T-helper 1 cell treated with Interleukin-12 subunit alpha and Interleukin-12 subunit beta and Interleukin-4 antibody, amounts not matched to agents 30 μg/mL and 1 μg/mL, for 36 hours (primary cell): ENCODE measurements around the gene C11orf16.
"Not testable (repeated sequence)": the region's sequence is repeated elsewhere in the genome, so short reads cannot be mapped to it uniquely, and the experiment has no call there.

Source experiments
- H3K27ac Mint-ChIP-seq: one replicate; pipeline ENCODE4 v1.8.0; 2021; ENCODE audit warnings: mild to moderate bottlenecking, mixed read lengths
- H3K27me3 Mint-ChIP-seq: one replicate; pipeline ENCODE4 v1.8.0; 2021; ENCODE audit warnings: low read depth, mixed read lengths
- H3K36me3 Mint-ChIP-seq: one replicate; pipeline ENCODE4 v1.8.0; 2021; ENCODE audit warnings: low read depth, mixed read lengths
- H3K4me1 Mint-ChIP-seq: one replicate; pipeline ENCODE4 v1.8.0; 2021; ENCODE audit warnings: low read depth, mixed read lengths
- H3K4me3 Mint-ChIP-seq: one replicate; pipeline ENCODE4 v1.8.0; 2021; ENCODE audit warnings: mild to moderate bottlenecking, moderate library complexity, mixed read lengths
- H3K9me3 Mint-ChIP-seq: one replicate; pipeline ENCODE4 v1.8.0; 2021; ENCODE audit warnings: mixed read lengths

The C11orf16 gene

DNA sequence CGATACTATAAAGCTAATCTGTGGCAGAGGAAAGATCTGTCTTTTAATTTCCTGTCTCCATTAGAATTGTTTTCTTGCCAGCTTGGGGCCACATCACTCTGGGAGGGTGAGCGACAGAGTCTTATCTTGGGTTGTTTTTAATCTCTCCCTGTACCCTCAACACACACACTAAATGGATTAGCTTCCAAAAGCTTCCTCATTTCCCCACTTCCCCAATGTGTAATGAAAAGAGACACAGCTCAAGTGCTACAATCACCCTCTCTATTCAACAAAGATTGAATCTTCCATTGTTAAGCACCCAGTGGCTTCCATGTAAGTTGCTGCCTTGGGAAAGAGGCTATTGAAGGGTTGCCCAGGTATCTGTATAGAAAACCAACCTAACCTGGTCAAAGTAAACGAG lies 16.1 kb upstream of the C11orf16 start:
- H3K27me3 Mint-ChIP-seq: peaks cover 3% of the 10 kb centered on the region
- no peak overlapping the region for H3K27ac Mint-ChIP-seq
- H3K36me3 Mint-ChIP-seq: peaks cover 35% of the 10 kb centered on the region
- peaks cover 2% of the 10 kb centered on the region for H3K4me1 Mint-ChIP-seq
- H3K4me3 Mint-ChIP-seq: no peak overlapping the region
- H3K9me3 Mint-ChIP-seq: no peaks in the 10 kb centered on the region

DNA sequence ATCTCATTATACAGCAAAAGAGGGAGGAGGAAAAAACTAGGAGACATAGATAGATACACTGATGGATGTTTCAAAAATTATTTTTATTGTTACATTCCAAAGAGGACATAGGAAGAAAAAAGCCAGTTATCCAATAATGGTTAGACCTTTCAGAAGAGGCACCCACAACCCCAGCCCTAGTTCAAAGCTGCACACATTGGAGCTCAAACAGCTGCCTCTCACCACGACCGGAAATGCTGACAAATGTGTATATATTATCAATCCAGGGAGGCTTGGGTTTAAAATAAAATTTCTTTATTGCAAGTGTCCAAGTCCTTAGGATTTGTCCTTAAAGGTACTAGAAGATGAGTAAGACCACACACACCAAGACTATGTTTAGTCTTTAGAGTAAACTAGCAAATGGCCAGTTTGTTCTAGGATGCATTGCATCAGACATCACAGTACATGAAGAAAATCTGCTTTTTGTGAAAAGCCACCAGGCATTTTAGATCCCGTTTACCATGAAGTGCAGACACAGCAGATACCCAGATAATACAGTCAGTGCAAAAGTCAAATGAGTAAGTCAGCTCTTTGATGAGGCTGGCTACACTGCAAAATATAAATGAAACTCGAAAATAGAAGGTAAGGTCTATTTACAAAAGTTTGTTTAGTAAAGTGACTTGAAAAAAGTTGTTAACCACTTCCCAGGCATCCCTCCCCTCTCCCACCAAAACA lies 14.6 kb upstream of the C11orf16 start:
- Mint-ChIP-seq H3K36me3 (peaks cover 27% of the 10 kb centered on the region), H3K9me3 (no peaks in the 10 kb centered on the region), H3K4me1 (peaks cover 2% of the 10 kb centered on the region), H3K27ac (no peak overlapping the region), H3K4me3 (no peak overlapping the region), H3K27me3 (peaks cover 7% of the 10 kb centered on the region)

DNA sequence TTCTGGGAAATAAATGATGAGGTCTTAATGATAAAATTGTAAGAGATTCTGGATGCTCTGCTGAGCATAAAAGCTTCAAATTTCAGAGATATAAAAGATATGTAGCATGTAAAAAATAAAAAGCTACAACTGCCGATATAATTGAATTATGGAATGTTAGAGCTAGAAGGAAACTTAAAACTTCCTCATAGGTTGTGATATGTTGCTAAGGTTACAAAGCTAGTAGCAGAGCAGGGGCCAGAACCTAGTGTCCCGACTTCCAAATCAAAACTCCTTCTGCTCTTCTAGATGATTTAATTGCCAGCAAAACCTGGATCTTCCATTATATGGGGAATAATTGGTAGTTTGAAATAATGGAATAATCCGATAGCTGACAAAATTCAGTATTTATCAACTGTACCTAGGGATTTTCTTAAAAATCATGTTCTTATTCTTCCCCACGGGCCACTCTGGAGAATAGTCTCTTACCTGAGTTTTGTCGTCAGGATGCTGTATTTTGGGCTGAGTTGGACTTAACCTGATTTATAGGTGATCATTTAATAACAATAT lies 9.8 kb upstream of the C11orf16 start, which contains the start of gene ASCL3:
Gene ASCL3, minus strand, starts transcription at position 499 of the 549 bp plus-strand sequence. CDS start 4,855 bp downstream, outside the sequence.
- peaks cover 10% of the 10 kb centered on the region for H3K36me3 Mint-ChIP-seq
- H3K4me3 Mint-ChIP-seq: no peak within 1 kb of the TSS
- no peak within 1 kb of the TSS for H3K27ac Mint-ChIP-seq
- H3K9me3 Mint-ChIP-seq: no peaks in the 10 kb centered on the region
- H3K27me3 Mint-ChIP-seq: peaks cover 16% of the 10 kb centered on the region
- no peaks in the 10 kb centered on the region for H3K4me1 Mint-ChIP-seq

DNA sequence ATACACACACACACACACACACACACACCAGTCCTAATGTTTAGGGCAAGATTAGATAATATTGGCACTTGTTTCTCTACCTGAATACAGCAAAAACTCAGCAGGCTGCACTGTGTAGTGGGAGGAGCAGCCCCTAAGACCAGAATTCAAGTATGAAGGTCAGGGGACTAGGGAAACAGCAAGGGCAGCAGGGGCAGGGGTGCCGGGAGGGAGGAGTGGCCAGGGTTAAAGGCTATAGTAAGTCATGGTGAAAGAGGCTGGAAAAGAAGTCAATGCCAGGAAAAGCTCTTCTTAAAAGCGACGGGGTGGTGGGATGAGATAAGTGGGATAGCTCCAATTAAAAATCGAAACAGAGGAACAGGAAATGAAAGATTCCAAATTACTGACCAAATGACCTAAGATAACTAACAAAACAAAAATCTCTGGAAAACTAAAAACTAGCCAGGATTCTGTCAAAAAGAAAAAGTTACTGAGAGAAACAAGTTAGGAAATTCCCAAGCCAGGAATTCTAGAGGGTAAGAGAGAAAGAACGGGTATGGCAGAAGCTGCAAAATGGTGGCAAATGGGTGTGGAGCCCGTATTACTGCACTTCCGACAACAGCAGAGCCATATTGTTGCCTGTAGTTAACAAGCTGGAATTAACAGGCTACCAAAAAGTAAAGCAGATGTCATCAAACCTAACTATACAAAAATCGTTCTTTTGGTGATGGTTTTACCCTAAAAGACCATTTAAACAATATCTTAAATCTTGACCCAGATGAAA lies 8.8 kb upstream of the C11orf16 start:
- Mint-ChIP-seq H3K4me3 (no peak overlapping the region), H3K9me3 (no peaks in the 10 kb centered on the region), H3K27me3 (peaks cover 16% of the 10 kb centered on the region), H3K36me3 (peaks cover 3% of the 10 kb centered on the region), H3K27ac (no peak overlapping the region), H3K4me1 (peaks cover 3% of the 10 kb centered on the region)

DNA sequence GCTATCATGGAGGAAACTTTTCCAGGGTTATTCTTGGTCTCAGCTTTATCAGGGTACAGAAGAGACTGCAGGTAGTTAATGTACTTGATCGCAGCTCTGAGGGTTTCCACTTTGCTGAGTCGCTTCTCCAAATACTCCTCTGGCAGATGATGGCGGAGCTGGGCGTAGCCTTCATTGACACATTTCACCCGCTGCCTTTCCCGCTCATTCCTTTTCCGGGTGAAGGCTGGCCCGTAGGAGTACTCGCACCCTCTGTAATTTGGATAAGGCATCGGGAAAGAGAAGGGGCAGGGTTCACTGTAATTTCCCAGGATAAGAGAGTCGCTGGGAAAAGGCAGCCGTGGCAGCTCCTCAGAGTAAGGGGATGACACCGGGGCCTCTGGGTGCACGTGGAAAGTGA lies 4.9 kb upstream of the C11orf16 start:
- Mint-ChIP-seq H3K9me3 (no peaks in the 10 kb centered on the region), H3K27me3 (peaks cover 8% of the 10 kb centered on the region), H3K36me3 (no peaks in the 10 kb centered on the region), H3K4me3 (no peak overlapping the region), H3K27ac (no peak overlapping the region), H3K4me1 (peaks cover 3% of the 10 kb centered on the region)

DNA sequence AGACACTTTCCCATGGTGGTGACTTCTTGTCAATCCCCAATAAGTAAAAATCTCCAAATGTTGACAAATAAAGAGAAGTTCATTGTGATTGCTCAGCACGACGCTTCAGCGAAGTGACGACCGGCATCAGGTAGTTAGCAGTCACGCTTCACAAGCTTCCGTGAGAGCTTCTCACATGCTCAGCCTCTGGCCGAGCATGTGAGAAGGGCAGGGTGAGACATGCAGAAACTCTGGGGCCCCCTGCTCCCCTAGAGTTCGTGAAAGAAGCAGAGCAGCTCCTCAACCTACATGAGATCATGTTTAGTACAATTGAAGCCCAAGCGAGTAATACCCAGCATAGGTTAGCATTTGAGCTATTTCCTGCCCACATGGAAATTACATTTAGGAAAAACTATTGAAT lies 4.4 kb upstream of the C11orf16 start:
- no peaks in the 10 kb centered on the region for H3K36me3 Mint-ChIP-seq
- no peaks in the 10 kb centered on the region for H3K9me3 Mint-ChIP-seq
- H3K4me1 Mint-ChIP-seq: peaks cover 3% of the 10 kb centered on the region
- no peak overlapping the region for H3K4me3 Mint-ChIP-seq
- H3K27me3 Mint-ChIP-seq: peaks cover 8% of the 10 kb centered on the region
- no peak overlapping the region for H3K27ac Mint-ChIP-seq

DNA sequence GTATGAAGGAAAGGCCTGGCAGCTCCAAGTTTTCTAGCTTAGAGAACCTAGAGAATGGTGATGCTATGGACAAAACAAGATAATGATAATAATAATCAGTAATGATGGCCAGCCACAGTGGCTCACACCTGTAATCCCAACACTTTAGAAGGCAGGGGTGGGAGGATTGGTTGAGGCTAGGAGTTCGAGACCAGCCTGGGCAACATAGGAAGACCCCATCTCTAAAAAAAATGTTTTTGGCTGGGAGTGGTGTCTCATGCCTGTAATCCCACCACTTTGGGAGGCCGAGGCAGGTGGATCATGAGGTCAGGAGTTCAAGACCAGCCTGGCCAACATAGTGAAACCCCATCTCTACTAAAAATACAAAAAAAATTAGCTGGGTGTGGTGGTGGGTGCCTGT lies 3.0 kb upstream of the C11orf16 start:
- H3K4me1 Mint-ChIP-seq, H3K27ac Mint-ChIP-seq, H3K36me3 Mint-ChIP-seq, H3K4me3 Mint-ChIP-seq, H3K9me3 Mint-ChIP-seq, H3K27me3 Mint-ChIP-seq: not testable (repeated sequence)

DNA sequence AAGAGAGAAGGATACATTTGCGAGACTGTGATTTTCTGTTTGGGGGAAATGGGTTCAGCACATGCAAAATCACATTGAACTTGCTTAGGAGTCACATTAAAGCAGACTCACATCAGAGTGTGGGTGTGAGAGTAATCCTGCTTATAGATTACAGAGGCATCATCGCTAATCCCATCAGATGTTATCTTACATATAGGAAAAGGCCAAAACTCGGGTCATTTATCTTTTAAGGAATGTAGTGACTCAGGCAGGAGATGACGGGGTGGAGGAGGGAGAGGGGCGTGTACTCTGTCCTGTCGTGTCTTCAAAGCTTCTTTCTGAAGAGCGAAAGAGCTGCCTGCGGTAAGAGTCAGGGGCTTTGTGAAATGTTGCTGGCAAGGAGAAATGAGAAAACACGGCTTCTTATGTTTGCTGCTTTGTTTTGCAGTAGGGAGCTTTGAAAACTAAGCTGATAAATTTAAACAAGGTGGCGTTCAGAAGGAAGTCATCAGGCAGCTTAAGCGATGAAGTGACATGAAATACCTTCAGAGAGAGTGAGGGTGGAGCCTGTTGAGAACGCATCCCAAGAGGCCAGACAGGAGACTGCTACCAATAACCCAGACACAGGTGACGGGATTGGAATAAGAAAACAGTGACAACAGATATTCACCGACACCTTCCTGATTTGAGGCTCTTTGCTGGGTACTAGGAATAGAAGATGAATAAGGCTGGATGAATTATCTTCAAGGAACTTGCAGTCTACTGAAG lies 2.2 kb upstream of the C11orf16 start:
- no peaks in the 10 kb centered on the region for H3K36me3 Mint-ChIP-seq
- no peaks in the 10 kb centered on the region for H3K9me3 Mint-ChIP-seq
- no peaks in the 10 kb centered on the region for H3K27me3 Mint-ChIP-seq
- peaks cover 3% of the 10 kb centered on the region for H3K4me1 Mint-ChIP-seq
- H3K4me3 Mint-ChIP-seq: no peak overlapping the region
- H3K27ac Mint-ChIP-seq: no peak overlapping the region

DNA sequence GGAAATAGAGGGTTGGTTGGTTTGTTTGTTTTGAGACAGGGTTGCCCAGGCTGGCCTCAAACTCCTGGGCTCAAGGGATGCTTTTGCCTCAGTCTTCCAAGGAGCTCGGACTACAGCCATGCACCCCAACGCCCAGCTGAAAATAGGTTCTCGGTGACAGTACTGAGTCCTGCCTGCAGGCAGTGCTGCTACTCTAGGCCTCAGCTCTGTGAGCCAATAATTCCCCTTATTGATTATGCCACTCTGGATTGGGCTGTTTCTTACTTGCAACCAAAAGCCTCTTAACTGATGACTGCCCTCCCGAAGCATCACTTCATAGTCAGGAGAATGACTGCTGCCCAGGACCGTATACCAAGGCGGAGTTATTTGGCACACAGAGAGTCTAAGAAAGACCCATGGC lies 1.2 kb upstream of the C11orf16 start:
- Mint-ChIP-seq H3K36me3 (no peaks in the 10 kb centered on the region), H3K9me3 (no peaks in the 10 kb centered on the region), H3K4me3 (no peak overlapping the region), H3K4me1 (peaks cover 3% of the 10 kb centered on the region), H3K27ac (no peak overlapping the region), H3K27me3 (no peaks in the 10 kb centered on the region)

DNA sequence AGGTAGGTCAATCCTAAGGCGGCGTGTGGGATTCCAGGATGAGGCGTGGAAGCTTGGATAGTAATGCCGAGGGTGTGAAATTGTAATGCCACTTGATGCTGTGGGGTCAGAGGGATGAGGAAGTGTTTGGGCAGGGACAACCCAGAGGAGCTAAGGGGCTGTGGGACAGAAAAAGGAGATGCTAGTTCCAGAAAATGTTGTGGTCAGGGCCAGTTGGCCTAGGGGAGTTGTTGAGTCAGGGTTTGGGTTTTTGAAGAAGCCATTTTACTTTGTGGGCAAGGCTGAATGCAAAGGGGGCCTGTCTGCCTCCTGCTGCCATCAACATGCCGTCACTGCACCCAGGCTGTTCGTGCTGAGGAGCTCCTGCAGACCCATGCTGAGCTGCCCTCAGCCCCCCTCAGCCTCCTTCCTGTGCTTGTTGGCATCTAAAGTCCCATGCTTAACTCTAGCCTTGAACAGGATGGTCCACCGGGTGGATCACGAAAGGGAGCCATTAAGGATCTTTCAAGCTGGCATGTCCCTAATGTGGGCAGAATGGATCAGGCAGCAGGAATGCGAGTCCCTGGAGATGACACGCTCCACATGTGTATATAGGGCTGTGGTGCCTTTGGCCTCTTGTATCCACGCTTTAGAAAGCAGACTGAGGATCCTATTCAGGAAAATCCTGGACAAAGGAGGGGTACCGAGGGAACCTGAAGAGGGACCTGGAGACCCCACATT lies 2.1 kb downstream of the C11orf16 start:
- Mint-ChIP-seq H3K36me3 (no peaks in the 10 kb centered on the region), H3K27me3 (no peaks in the 10 kb centered on the region), H3K27ac (no peak overlapping the region), H3K4me1 (no peaks in the 10 kb centered on the region), H3K9me3 (no peaks in the 10 kb centered on the region), H3K4me3 (no peak overlapping the region)

DNA sequence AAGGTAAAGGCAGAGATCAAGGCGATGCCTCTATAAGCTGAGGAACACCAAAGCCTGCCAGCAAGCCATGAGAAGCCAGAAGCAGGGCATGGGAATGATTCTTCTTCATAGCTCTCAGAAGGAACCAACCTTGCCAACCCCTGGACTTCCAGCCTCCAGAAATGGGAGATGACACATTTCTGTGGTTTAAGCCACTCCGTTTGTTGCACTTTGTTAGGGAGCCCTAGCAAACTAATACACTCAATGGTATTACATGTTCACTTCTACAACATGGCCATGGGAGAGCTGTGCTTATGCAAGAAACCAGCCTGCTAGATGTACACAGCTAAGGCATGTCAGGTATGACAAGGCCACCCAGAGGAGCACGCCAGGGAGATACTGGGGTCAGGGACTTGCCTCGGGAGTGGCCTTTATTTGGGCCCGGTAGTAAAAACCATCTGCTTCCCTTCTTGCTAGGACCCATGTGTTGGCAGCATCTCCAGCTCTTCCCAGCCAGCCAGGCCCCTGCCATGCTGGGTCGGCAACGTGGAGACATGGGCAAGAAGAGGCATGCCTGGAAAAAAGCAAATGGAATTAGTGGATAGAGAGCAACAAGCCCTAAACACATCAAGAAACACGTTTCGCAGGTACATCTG lies 3.6 kb downstream of the C11orf16 start:
- no peaks in the 10 kb centered on the region for H3K4me1 Mint-ChIP-seq
- no peak overlapping the region for H3K4me3 Mint-ChIP-seq
- H3K27me3 Mint-ChIP-seq: no peaks in the 10 kb centered on the region
- H3K27ac Mint-ChIP-seq: no peak overlapping the region
- no peaks in the 10 kb centered on the region for H3K9me3 Mint-ChIP-seq
- no peaks in the 10 kb centered on the region for H3K36me3 Mint-ChIP-seq

DNA sequence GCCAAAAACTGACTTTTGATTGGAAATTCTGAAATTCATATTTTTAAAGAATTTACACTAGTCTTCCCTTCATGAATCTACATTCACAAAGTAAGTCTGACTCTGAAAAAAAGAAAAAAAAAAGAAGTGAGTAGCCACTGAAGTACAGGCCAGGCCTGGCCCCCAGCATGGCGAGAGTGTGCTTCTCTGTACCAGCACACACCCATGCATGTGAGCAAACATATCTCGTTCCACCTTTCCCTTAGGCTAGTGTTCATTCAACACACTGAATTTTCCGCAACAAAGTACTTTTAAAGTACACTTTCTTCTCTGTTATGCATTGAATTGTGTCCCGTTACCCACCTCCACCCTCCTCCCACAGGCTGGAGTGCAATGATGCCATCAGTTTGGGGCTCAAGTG lies 4.5 kb downstream of the C11orf16 start:
- Mint-ChIP-seq H3K27me3 (no peaks in the 10 kb centered on the region), H3K4me3 (no peak overlapping the region), H3K36me3 (no peaks in the 10 kb centered on the region), H3K27ac (no peak overlapping the region), H3K4me1 (no peaks in the 10 kb centered on the region), H3K9me3 (no peaks in the 10 kb centered on the region)

DNA sequence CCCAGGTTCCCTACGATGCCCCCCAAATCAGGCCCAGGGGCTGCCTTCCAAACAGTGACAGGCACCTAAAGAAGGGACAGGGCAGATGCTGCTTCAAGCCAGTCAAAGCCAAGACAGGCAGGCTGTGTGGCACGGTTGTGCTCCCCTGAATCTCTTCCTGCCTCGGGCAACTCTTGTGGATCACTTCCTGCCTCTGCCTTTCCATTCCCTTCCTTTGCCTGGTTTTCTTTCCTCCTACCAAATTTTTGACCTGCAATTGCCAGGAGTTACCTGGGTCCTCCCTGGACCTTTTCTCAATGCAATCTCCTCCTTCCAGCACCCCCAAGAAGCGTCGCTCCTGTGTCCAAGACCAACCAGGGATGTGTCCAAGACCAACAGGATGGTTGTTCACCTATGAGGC lies 5.5 kb downstream of the C11orf16 start:
- no peaks in the 10 kb centered on the region for H3K4me1 Mint-ChIP-seq
- no peaks in the 10 kb centered on the region for H3K27me3 Mint-ChIP-seq
- no peaks in the 10 kb centered on the region for H3K9me3 Mint-ChIP-seq
- no peak overlapping the region for H3K27ac Mint-ChIP-seq
- peaks cover 2% of the 10 kb centered on the region for H3K36me3 Mint-ChIP-seq
- no peak overlapping the region for H3K4me3 Mint-ChIP-seq

DNA sequence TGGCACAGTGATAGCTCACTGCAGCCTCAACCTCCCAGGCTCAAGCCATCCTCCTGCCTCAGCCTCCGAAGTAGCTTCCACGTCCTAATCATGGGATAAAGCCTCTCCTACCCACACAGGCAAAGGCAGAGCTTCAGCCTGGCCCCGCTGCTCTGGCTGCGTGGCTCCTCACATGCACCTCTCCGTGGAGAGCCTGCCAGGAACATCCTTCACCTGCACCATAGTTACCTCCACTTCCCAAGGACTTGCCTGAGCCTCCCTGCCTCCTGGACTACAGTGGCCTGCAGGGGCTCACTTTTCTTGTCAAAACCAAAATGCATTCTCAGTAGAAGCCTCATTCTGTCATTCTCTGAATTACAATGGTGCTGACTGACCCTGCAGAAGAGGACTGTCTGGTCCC lies 6.5 kb downstream of the C11orf16 start:
- Mint-ChIP-seq H3K27ac (no peak overlapping the region), H3K4me3 (no peak overlapping the region), H3K27me3 (no peaks in the 10 kb centered on the region), H3K4me1 (no peaks in the 10 kb centered on the region), H3K9me3 (no peaks in the 10 kb centered on the region), H3K36me3 (peaks cover 11% of the 10 kb centered on the region)
